ENCODE measurements around the gene TPD52L1. TPM values are rescaled to one million over a fixed set of nuclear protein-coding genes. Genes with fewer than 3 reads are reported as not detected.

TPD52L1 gene
- total RNA-seq, 3 donors from 2014 or later (not counting 1 experiment from before 2014, with no cell fraction given), result 1.2 TPM; not detected in 1

GRCh38 chr6:125163811-125164210, 10.2 kb downstream of the TPD52L1 start:
- no peaks in the 10 kb centered on the region for H3K36me3 ChIP-seq (ENCODE audit: control insufficient read depth, insufficient read depth, low read length)
- H3K36me3 Mint-ChIP-seq, result no peaks in the 10 kb centered on the region
- no peaks in the 10 kb centered on the region for H3K9me3 ChIP-seq (ENCODE audit: control insufficient read depth, insufficient read depth, low read length)
- H3K27me3 Mint-ChIP-seq (ENCODE audit: low read depth in 2 of 2), result peaks cover 6 to 16% of the 10 kb centered on the region in 2 donors
- no peak overlapping the region for H3K27ac ChIP-seq (ENCODE audit: low read length)
- ATAC-seq, result no peak
- no peak overlapping the region for H3K27ac Mint-ChIP-seq
- H3K9me3 Mint-ChIP-seq, result no peaks in the 10 kb centered on the region
- no peak for DNase-seq
- WGBS (ENCODE audit: insufficient coverage), result no CpG with 5 or more reads among the region's 1 CpG
- no peaks in the 10 kb centered on the region for H3K4me1 ChIP-seq (ENCODE audit: control insufficient read depth, insufficient read depth, low read length)
- H3K4me3 Mint-ChIP-seq, result no peak overlapping the region
- intact Hi-C loops (cut with micrococcal nuclease), result no loop called here
- no peak for TF ChIP-seq CTCF (IDR thresholded peaks at IDR 0.05)
- H3K27me3 ChIP-seq (ENCODE audit: control insufficient read depth, insufficient read depth, low read length), result no peaks in the 10 kb centered on the region
- H3K4me3 ChIP-seq (ENCODE audit: low read length), result no peak overlapping the region
- H3K4me1 Mint-ChIP-seq, result no peaks in the 10 kb centered on the region

- Mint-ChIP-seq H3K4me1 (no peaks in the 10 kb centered on the region), H3K9me3 (no peaks in the 10 kb centered on the region), H3K27ac (no peak overlapping the region), H3K27me3 (ENCODE audit: low read depth in 2 of 2) (peaks cover 13 to 16% of the 10 kb centered on the region in 2 donors), H3K36me3 (no peaks in the 10 kb centered on the region), H3K4me3 (no peak overlapping the region)
- Histone ChIP-seq H3K4me3 (ENCODE audit: low read length) (no peak overlapping the region), H3K4me1 (ENCODE audit: control insufficient read depth, insufficient read depth, low read length) (no peaks in the 10 kb centered on the region), H3K9me3 (ENCODE audit: control insufficient read depth, insufficient read depth, low read length) (no peaks in the 10 kb centered on the region), H3K27ac (ENCODE audit: low read length) (no peak overlapping the region), H3K36me3 (ENCODE audit: control insufficient read depth, insufficient read depth, low read length) (no peaks in the 10 kb centered on the region), H3K27me3 (ENCODE audit: control insufficient read depth, insufficient read depth, low read length) (no peaks in the 10 kb centered on the region)
- intact Hi-C loops (cut with micrococcal nuclease), result no loop called here
- no peak for ATAC-seq
- WGBS (ENCODE audit: insufficient coverage), result 78% methylated on average over 4 of the region's 4 CpGs
- no peak for DNase-seq
- no peak for TF ChIP-seq CTCF (IDR thresholded peaks at IDR 0.05)
Observed at GRCh38 chr6:125164696-125165095, 11.1 kb downstream of the TPD52L1 start.

- WGBS (ENCODE audit: insufficient coverage), result no CpG with 5 or more reads among the region's 1 CpG
- no peak overlapping the region for H3K27ac ChIP-seq (ENCODE audit: low read length)
- H3K4me3 ChIP-seq (ENCODE audit: low read length), result no peak overlapping the region
- H3K36me3 Mint-ChIP-seq, result no peaks in the 10 kb centered on the region
- no peaks in the 10 kb centered on the region for H3K4me1 Mint-ChIP-seq
- no peaks in the 10 kb centered on the region for H3K27me3 ChIP-seq (ENCODE audit: control insufficient read depth, insufficient read depth, low read length)
- no peaks in the 10 kb centered on the region for H3K36me3 ChIP-seq (ENCODE audit: control insufficient read depth, insufficient read depth, low read length)
- no peaks in the 10 kb centered on the region for H3K4me1 ChIP-seq (ENCODE audit: control insufficient read depth, insufficient read depth, low read length)
- H3K9me3 ChIP-seq (ENCODE audit: control insufficient read depth, insufficient read depth, low read length), result no peaks in the 10 kb centered on the region
- no peak overlapping the region for H3K4me3 Mint-ChIP-seq
- TF ChIP-seq CTCF (IDR thresholded peaks at IDR 0.05), result no peak
- H3K27ac Mint-ChIP-seq, result no peak overlapping the region
- ATAC-seq, result no peak
- no peaks in the 10 kb centered on the region for H3K9me3 Mint-ChIP-seq
- no peak for DNase-seq
- H3K27me3 Mint-ChIP-seq (ENCODE audit: low read depth in 2 of 2), result peaks cover 16% of the 10 kb centered on the region in 2 donors
- intact Hi-C loops (cut with micrococcal nuclease), result no loop called here
Observed at GRCh38 chr6:125165256-125165655, 11.7 kb downstream of the TPD52L1 start.

- intact Hi-C loops (cut with micrococcal nuclease), result no loop called here
- no peaks in the 10 kb centered on the region for H3K9me3 ChIP-seq (ENCODE audit: control insufficient read depth, insufficient read depth, low read length)
- no peaks in the 10 kb centered on the region for H3K36me3 ChIP-seq (ENCODE audit: control insufficient read depth, insufficient read depth, low read length)
- H3K27ac Mint-ChIP-seq, result no peak overlapping the region
- ATAC-seq (no peak), DNase-seq (no peak)
- 100% methylated on average over 1 of the region's 4 CpGs for WGBS (ENCODE audit: insufficient coverage)
- TF ChIP-seq CTCF (IDR thresholded peaks at IDR 0.05), result no peak
- H3K27ac ChIP-seq (ENCODE audit: low read length), result no peak overlapping the region
- no peaks in the 10 kb centered on the region for H3K9me3 Mint-ChIP-seq
- no peaks in the 10 kb centered on the region for H3K4me1 ChIP-seq (ENCODE audit: control insufficient read depth, insufficient read depth, low read length)
- H3K4me3 ChIP-seq (ENCODE audit: low read length), result no peak overlapping the region
- no peak overlapping the region for H3K4me3 Mint-ChIP-seq
- H3K27me3 Mint-ChIP-seq (ENCODE audit: low read depth in 2 of 2), result peaks cover 16% of the 10 kb centered on the region in 2 donors
- no peaks in the 10 kb centered on the region for H3K36me3 Mint-ChIP-seq
- no peaks in the 10 kb centered on the region for H3K27me3 ChIP-seq (ENCODE audit: control insufficient read depth, insufficient read depth, low read length)
- no peaks in the 10 kb centered on the region for H3K4me1 Mint-ChIP-seq
Observed at GRCh38 chr6:125165776-125166175, 12.2 kb downstream of the TPD52L1 start.

Measured in natural killer cell (primary cell).